GM04503 (cell line): Measurements from ENCODE around the gene FOXO6.
"Not testable (repeated sequence)": the region's sequence is repeated elsewhere in the genome, so short reads cannot be mapped to it uniquely, and the experiment has no call there.

Experiments
- DNase-seq: peaks from one replicate; pipeline ENCODE4 v3.0.0-alpha.2; 2012; ENCODE audit warnings: low read depth

FOXO6 gene

GRCh38 chr1:41329662-41330587 is 31.3 kb upstream of the FOXO6 start:
- no peak for DNase-seq

GRCh38 chr1:41330588-41331545 is 30.4 kb upstream of the FOXO6 start:
- DNase-seq: no peak

- DNase-seq: no peak
Measured at GRCh38 chr1:41331546-41331917, 29.7 kb upstream of the FOXO6 start.

GRCh38 chr1:41332161-41332560 is 29.1 kb upstream of the FOXO6 start:
- not testable (repeated sequence) for DNase-seq

- no peak for DNase-seq
Measured at GRCh38 chr1:41333146-41333784, 28.0 kb upstream of the FOXO6 start.

- no peak for DNase-seq
Measured at GRCh38 chr1:41338820-41339219, 22.4 kb upstream of the FOXO6 start.

- no peak for DNase-seq
Measured at GRCh38 chr1:41340655-41341364, 20.4 kb upstream of the FOXO6 start.

- no peak for DNase-seq
Measured at GRCh38 chr1:41341365-41341683, 19.9 kb upstream of the FOXO6 start.

- DNase-seq: no peak
Measured at GRCh38 chr1:41341772-41342562, 19.3 kb upstream of the FOXO6 start.

GRCh38 chr1:41342774-41343355 is 18.4 kb upstream of the FOXO6 start:
- no peak for DNase-seq

- no peak for DNase-seq
Measured at GRCh38 chr1:41343790-41344699, 17.2 kb upstream of the FOXO6 start.

GRCh38 chr1:41344708-41345159 is 16.5 kb upstream of the FOXO6 start:
- no peak for DNase-seq

- DNase-seq: no peak
Measured at GRCh38 chr1:41345434-41346075, 15.7 kb upstream of the FOXO6 start.

GRCh38 chr1:41347276-41347675 is 14.0 kb upstream of the FOXO6 start:
- DNase-seq: no peak

GRCh38 chr1:41348394-41348793 is 12.8 kb upstream of the FOXO6 start:
- no peak for DNase-seq

- DNase-seq: no peak
Measured at GRCh38 chr1:41349361-41350054, 11.7 kb upstream of the FOXO6 start.

GRCh38 chr1:41350055-41350378 is 11.2 kb upstream of the FOXO6 start:
- no peak for DNase-seq
